GM12878 (cell line): ENCODE data around the gene MCFD2.

Experiments used
- ATF2 ChIP-seq: IDR thresholded peaks from 2 replicates; pipeline ENCODE4 v1.6.1; 2012; ENCODE audit warnings: low read length, inconsistent platforms
- CTCF ChIP-seq, 3 experiments: IDR thresholded peaks in 2 of 3; conservative IDR thresholded peaks in 1 of 3; 2 replicates each; pipeline ENCODE4 v1.5.1; 2011; ENCODE audit warnings: low read depth in 3 of 3, low read length in 3 of 3, mild to moderate bottlenecking in 3 of 3, control low read depth in 2 of 3, moderate library complexity in 2 of 3, inconsistent platforms in 1 of 3, mixed read lengths in 1 of 3; ENCODE audit not compliant: control insufficient read depth in 2 of 3, insufficient read depth in 1 of 3; ENCODE audit errors: extremely low read depth in 1 of 3
- EP300 ChIP-seq, 2 experiments: fragments of 150-350 bp in 1 of 2; IDR thresholded peaks; 2 replicates each; pipeline ENCODE4 v1.6.1; 2011 to 2012; ENCODE audit warnings: low read depth in 2 of 2, low read length in 2 of 2, borderline replicate concordance in 1 of 2, improper control_type of control experiment in 1 of 2, inconsistent platforms in 1 of 2; ENCODE audit not compliant: control insufficient read depth in 1 of 2
- FOS ChIP-seq: IDR thresholded peaks from 3 replicates; pipeline ENCODE4 v1.6.1; 2011; ENCODE audit warnings: borderline replicate concordance; ENCODE audit not compliant: insufficient read length; ENCODE audit errors: extremely low read depth
- JUND ChIP-seq: IDR thresholded peaks from 2 replicates; pipeline ENCODE4 v1.6.1; 2012; ENCODE audit warnings: low read depth, mild to moderate bottlenecking, low read length, improper control_type of control experiment, moderate library complexity
- POLR2A ChIP-seq: IDR thresholded peaks from 2 replicates; pipeline ENCODE4 v1.6.1; 2011; ENCODE audit warnings: low read depth, mild to moderate bottlenecking, low read length
- POLR2AphosphoS5 ChIP-seq: IDR thresholded peaks from 2 replicates; pipeline ENCODE4 v1.6.1; 2011; ENCODE audit warnings: mild to moderate bottlenecking, low read length, inconsistent platforms
- RAD21 ChIP-seq: IDR thresholded peaks from 2 replicates; pipeline ENCODE4 v1.6.1; 2011; ENCODE audit warnings: mild to moderate bottlenecking, low read depth, low read length, moderate library complexity; ENCODE audit not compliant: insufficient read depth
- REST ChIP-seq: IDR thresholded peaks from 2 replicates; pipeline ENCODE4 v1.6.1; 2012; ENCODE audit warnings: mild to moderate bottlenecking, low read depth, low read length

GRCh38 chr2:46942891-46943626 is 27.5 kb upstream of the MCFD2 start:
- no peak for TF ChIP-seq FOS
- TF ChIP-seq RAD21: no peak
- no peak for TF ChIP-seq CTCF (IDR thresholded peaks at IDR 0.05 in 2 of 3, conservative IDR thresholded peaks at IDR 0.05 in 1 of 3; ENCODE audit: control insufficient read depth in 2 of 3, extremely low read depth in 1 of 3, insufficient read depth in 1 of 3, low read depth in 3 of 3, low read length in 3 of 3)
- TF ChIP-seq JUND: no peak
- no peak for TF ChIP-seq REST
- no peak for TF ChIP-seq EP300 (IDR thresholded peaks at IDR 0.05; ENCODE audit: borderline replicate concordance in 1 of 2, control insufficient read depth in 1 of 2, low read depth in 2 of 2, low read length in 2 of 2)
- TF ChIP-seq POLR2A: no peak
- no peak for TF ChIP-seq ATF2
- TF ChIP-seq POLR2AphosphoS5: no peak
